Measurements from ENCODE around the gene IMPA2.

The IMPA2 gene

GRCh38 chr18:12009581-12010140 lies 28.4 kb downstream of the IMPA2 start:
- no peak overlapping the region for H3K4me2 ChIP-seq (ENCODE audit: low read depth, low read length, poor library complexity, severe bottlenecking)
- H3K9me3 ChIP-seq (ENCODE audit: insufficient read depth, low read depth, low read length), result no peaks in the 10 kb centered on the region
- no peaks in the 10 kb centered on the region for H4K20me1 ChIP-seq (ENCODE audit: insufficient read depth, low read length, poor library complexity, severe bottlenecking)
- H3K4me3 ChIP-seq (ENCODE audit: low read length, poor library complexity, severe bottlenecking), result no peak overlapping the region
- H3K36me3 ChIP-seq (ENCODE audit: insufficient read depth, low read length), result no peaks in the 10 kb centered on the region
- H3F3A ChIP-seq (ENCODE audit: low read depth), result no peaks in the 10 kb centered on the region
- H3K79me2 ChIP-seq (ENCODE audit: insufficient read depth, low read length), result no peaks in the 10 kb centered on the region
- TF ChIP-seq EZH2phosphoT487 (IDR thresholded peaks at IDR 0.05; ENCODE audit: borderline replicate concordance), result no peak
- no peak for TF ChIP-seq CTCF (conservative IDR thresholded peaks at IDR 0.05; ENCODE audit: low read length)
- no peak overlapping the region for H3K9ac ChIP-seq (ENCODE audit: low read depth, low read length, poor library complexity, severe bottlenecking)
- no peaks in the 10 kb centered on the region for H3K4me1 ChIP-seq (ENCODE audit: insufficient read depth, low read length, poor library complexity, severe bottlenecking)
- no peaks in the 10 kb centered on the region for H3K9me2 ChIP-seq (replicated peaks; ENCODE audit: low read depth, low read length)
- H3K27me3 ChIP-seq (ENCODE audit: insufficient read depth, low read length, poor library complexity, severe bottlenecking), result no peaks in the 10 kb centered on the region
- H2AFZ ChIP-seq (ENCODE audit: low read length), result no peak overlapping the region

DNA sequence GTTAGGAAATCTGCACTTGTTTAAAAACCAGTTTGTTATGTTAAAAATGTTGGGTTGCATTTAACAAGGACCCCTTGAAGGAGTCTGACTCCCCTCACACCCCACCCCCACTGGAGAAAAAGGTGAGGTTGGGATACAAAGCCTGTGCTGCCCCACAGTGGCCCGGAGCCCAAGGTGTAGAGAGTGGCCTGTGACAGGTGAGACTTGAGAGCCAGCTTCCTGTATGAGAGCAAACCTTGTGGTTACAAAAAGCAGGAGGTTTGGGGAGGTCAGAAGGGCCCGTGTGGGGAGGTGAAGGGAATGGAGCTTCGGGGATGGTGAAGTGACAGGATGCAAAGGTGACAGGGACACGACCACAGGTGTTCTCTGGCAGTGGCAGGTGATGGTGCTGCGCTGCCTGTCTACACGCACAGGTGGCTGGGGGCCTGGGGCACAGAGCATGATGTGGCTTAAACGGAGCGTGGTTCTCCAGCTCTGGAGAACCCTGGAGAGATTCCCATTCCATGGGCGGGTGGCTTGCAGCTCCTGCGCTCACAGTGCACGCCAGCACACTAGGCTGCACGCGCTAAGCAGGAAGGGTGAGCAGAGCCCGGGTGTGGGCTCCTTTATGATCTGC lies 29.0 kb downstream of the IMPA2 start:
- H3K9ac ChIP-seq (ENCODE audit: low read depth, low read length, poor library complexity, severe bottlenecking), result no peak overlapping the region
- no peaks in the 10 kb centered on the region for H3K9me2 ChIP-seq (replicated peaks; ENCODE audit: low read depth, low read length)
- H3K9me3 ChIP-seq (ENCODE audit: insufficient read depth, low read depth, low read length), result no peaks in the 10 kb centered on the region
- H3K36me3 ChIP-seq (ENCODE audit: insufficient read depth, low read length), result no peaks in the 10 kb centered on the region
- no peak overlapping the region for H3K4me2 ChIP-seq (ENCODE audit: low read depth, low read length, poor library complexity, severe bottlenecking)
- H4K20me1 ChIP-seq (ENCODE audit: insufficient read depth, low read length, poor library complexity, severe bottlenecking), result no peaks in the 10 kb centered on the region
- H2AFZ ChIP-seq (ENCODE audit: low read length), result no peak overlapping the region
- H3K4me1 ChIP-seq (ENCODE audit: insufficient read depth, low read length, poor library complexity, severe bottlenecking), result no peaks in the 10 kb centered on the region
- no peak for TF ChIP-seq EZH2phosphoT487 (IDR thresholded peaks at IDR 0.05; ENCODE audit: borderline replicate concordance)
- no peak for TF ChIP-seq CTCF (conservative IDR thresholded peaks at IDR 0.05; ENCODE audit: low read length)
- H3F3A ChIP-seq (ENCODE audit: low read depth), result no peaks in the 10 kb centered on the region
- no peaks in the 10 kb centered on the region for H3K79me2 ChIP-seq (ENCODE audit: insufficient read depth, low read length)
- H3K27me3 ChIP-seq (ENCODE audit: insufficient read depth, low read length, poor library complexity, severe bottlenecking), result no peaks in the 10 kb centered on the region
- no peak overlapping the region for H3K4me3 ChIP-seq (ENCODE audit: low read length, poor library complexity, severe bottlenecking)

DNA sequence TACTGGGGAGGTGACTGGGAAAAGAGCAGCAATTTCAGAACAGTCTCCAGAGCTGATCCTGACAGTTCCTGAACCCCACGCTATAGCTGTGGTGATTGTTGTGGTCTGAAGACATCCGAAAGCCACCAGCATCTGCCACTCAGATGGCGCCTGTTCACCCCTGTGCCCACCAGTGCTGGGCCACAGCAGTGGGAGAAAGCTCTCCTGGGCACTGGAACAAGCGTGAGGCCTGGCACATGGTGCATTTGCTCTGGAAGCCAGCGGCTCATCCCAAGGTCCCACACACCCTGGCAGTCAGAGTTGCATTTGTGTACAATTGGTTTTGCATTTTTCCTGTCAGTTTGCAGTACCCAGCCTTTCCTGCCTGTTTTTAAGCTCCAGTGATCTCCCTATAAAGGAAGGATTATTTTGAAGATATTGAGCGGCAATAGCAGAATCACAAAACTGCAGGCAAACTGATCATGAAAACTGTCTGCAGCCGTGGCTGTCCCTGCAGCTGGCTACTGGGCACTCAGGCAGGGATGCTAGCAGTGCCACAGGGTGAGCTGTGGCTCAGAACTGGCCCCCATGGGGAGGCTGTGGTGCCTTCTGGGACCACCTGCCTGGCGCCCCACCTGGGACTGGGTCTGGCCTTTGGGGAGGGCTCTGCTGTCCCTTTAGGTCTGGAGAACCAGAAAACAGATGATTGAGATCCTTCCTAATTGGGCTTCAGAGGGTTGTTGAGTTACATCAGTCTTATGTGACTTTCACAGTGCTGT lies 30.1 kb downstream of the IMPA2 start:
- no peaks in the 10 kb centered on the region for H3K36me3 ChIP-seq (ENCODE audit: insufficient read depth, low read length)

More for the DNA sequence above, 30.1 kb downstream of the IMPA2 start:
- Histone ChIP-seq H4K20me1 (ENCODE audit: insufficient read depth, low read length, poor library complexity, severe bottlenecking) (no peaks in the 10 kb centered on the region), H3F3A (ENCODE audit: low read depth) (no peaks in the 10 kb centered on the region), H3K9ac (ENCODE audit: low read depth, low read length, poor library complexity, severe bottlenecking) (no peak overlapping the region), H3K9me2 (replicated peaks; ENCODE audit: low read depth, low read length) (no peaks in the 10 kb centered on the region), H3K27me3 (ENCODE audit: insufficient read depth, low read length, poor library complexity, severe bottlenecking) (no peaks in the 10 kb centered on the region), H3K4me1 (ENCODE audit: insufficient read depth, low read length, poor library complexity, severe bottlenecking) (no peaks in the 10 kb centered on the region), H3K9me3 (ENCODE audit: insufficient read depth, low read depth, low read length) (no peaks in the 10 kb centered on the region), H2AFZ (ENCODE audit: low read length) (no peak overlapping the region), H3K79me2 (ENCODE audit: insufficient read depth, low read length) (no peaks in the 10 kb centered on the region), H3K4me2 (ENCODE audit: low read depth, low read length, poor library complexity, severe bottlenecking) (no peak overlapping the region), H3K4me3 (ENCODE audit: low read length, poor library complexity, severe bottlenecking) (no peak overlapping the region)
- TF ChIP-seq CTCF (conservative IDR thresholded peaks at IDR 0.05; ENCODE audit: low read length), result no peak
- TF ChIP-seq EZH2phosphoT487 (IDR thresholded peaks at IDR 0.05; ENCODE audit: borderline replicate concordance), result no peak
